Activated CD8-positive, alpha-beta memory T cell treated with anti-CD3 and anti-CD28 coated beads for 1 hour (primary cell): ENCODE results near the gene SYNE1.
"Not testable (repeated sequence)": the region's sequence is repeated elsewhere in the genome, so short reads cannot be mapped to it uniquely, and the experiment has no call there.

ENCODE experiments used
- DNase-seq, 2 donors: peaks; one replicate each; pipeline ENCODE4 v3.0.0-alpha.2; 2020; ENCODE audit warnings: low read depth in 1 of 2; ENCODE audit errors: extremely low read depth in 1 of 2

Gene SYNE1

GRCh38 chr6:152492281-152492680, 144.9 kb downstream of the SYNE1 start:
- DNase-seq, result not testable (repeated sequence)

DNA sequence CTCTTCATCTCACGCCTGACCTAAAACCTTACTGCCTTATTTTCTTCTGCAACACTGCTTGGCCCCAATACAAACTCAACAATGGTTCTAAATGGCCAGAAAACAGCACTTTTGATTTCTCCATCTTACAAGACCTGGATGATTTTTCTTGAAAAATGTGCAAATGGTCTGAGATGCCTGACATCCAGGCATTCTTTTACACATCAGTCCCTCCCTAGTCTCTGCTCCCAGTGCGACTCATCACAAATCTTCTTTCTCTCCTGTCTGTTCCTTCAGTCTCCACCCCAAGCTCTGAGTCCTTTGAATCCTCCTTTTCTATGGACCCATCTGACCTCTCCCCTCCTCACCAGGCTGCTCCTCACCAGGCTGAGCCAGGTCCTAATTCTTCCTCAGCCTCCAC, 145.7 kb downstream of the SYNE1 start:
- DNase-seq, result not testable (repeated sequence)

- not testable (repeated sequence) for DNase-seq
Measured at GRCh38 chr6:152490971-152491378, 146.2 kb downstream of the SYNE1 start.

DNA sequence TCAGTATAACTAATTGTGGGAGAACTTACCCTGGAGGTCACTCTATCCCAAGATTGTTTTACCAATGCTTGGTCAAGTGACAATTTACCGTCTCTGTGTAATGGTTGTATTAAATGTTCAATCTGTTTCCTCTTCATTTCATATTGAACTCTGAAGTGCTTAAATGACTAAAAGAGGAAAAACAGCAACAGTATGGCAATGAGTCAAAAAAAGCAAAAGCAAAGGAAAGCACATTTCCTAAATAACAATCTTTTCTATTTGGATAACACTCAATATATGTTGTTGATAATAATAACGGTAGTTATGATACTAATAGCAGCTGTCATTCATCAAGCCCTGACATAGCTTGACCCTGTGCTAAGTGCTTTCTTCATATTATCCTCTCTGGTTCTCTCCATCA, 152.4 kb downstream of the SYNE1 start:
- no peak for DNase-seq

GRCh38 chr6:152482289-152482688, 154.9 kb downstream of the SYNE1 start:
- DNase-seq, result no peak

DNA sequence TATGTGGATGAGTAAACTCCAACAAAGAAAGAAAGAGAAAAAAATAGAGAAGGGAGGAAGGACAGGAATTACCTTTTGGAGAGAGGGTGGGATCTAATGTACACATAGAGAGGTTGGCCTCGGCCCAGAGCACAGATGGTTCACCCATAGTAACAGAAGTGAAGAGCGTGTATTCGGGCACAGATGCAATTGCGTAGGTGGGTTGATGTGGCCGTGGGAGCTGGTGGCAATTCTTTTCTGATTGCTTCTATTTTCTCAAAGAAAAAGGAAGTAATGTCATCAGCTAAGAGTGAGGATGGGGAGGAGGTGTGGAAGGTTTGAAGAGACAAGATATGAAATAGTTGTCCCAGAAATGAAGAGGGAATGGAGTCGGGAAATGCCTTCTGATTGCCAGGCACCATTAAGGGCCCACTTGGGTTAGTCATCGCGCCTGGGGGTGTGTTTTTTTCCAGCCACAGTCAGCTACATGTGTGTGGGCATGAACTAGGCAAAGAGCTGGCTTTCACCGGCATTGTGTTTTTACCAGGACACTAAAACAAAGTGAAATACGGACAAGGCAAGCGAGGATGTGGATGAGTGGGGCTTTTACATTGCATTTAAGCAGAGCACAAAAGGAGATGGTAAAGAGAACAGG, 158.7 kb downstream of the SYNE1 start:
- no peak for DNase-seq

- DNase-seq, result no peak
Measured at GRCh38 chr6:152474354-152474753, 162.8 kb downstream of the SYNE1 start.

DNA sequence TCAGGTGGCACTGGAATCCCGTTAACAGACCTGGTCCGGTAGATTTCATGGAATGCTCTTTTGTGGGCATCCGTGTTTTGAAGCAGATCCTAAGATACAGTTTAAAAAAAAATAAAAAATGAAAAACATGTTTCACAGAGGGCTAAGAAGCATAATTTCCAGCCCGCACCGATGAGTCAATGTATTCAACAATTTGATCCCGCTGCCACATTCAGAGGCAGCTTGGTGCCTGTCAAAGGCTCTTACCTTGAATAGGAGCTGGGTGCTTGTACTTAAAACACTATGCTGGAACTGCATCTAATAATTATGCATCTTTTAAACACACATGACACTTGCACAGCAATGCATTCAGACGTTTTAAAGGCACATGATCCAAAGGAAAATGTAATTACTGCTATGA, 164.8 kb downstream of the SYNE1 start:
- DNase-seq, result no peak

GRCh38 chr6:152471456-152472265, 165.5 kb downstream of the SYNE1 start:
- no peak for DNase-seq

DNA sequence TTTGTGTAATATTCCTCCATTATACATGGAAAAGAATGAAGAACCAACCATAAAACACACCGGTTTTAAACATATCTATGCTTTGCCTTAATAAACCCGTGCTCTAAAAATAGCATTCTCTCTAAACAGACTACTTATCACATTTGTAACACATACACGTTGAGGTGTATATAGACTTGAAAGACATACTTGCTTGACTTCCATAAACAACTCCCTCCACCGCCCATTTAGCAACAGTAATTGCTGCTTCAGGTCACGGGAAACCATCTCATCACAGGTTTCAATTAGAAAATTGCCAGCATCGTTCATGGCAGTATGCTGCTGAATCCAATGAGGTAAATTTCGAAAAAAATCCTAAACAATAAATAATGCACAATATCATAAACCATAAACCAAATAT, 174.0 kb downstream of the SYNE1 start:
- DNase-seq, result no peak

DNA sequence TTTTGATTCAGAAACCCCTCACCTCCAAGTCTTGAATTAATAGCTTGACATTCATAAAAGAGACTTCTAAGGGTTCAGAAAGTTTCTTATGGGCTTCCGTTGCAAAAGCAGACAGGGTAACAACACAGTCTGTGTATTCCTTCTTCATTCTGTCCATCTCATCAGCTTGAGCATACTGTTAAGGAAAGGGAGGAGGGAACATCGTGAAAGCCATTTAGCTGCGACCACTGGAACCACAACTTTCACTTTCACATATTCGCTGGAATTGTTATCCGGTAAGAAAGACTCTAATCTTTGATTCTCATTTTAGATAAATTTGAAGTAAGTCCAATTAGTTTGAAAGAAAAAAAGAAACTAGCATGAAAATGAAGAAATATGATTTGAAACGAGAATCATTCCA, 174.4 kb downstream of the SYNE1 start:
- DNase-seq, result no peak

GRCh38 chr6:152461556-152461955, 175.6 kb downstream of the SYNE1 start:
- no peak for DNase-seq

DNA sequence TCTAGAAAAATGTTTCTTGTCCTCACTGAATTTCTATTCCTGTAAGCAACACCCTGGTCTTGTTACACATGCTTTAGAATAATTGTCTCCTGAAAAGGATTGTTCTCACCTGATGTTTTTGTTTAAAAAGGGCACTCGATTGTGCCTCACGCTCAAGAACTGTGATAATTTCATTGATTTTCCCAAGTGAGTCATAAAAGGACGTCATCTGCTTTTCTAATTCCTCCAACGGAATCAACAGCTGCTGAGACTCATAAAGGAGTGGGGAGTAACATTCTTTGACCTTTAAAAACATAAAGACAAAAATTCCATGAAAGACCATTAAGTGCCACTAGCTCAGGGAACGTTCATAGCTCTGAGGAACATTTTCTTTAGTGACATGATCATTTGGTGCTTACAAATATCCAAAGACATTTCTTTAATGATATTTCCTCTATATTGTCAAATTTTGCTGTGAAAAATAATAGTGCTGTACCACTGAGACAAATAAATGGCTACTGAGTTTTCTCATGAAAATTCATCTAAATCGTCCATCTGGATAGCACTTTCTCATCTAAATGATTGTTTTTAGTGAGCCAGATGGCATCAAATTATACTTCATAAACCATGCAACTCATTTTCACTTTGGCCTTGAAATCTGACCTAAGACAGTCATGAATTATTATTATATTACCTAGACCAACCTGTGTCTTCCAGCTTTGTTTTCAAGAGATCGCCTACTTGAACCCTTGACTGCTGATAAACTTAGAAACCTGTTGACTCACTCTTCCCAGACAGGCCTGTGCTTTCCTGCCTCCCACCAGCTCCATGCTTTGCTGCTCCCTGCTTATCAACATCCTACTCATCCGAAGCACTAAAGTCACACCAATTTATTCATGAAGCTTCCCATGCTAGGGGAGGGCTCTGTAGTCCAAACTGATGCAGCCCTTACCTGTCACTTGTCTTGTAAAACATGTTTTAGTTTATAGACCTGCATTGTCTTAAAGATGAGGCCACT, 178.2 kb downstream of the SYNE1 start:
- no peak for DNase-seq

GRCh38 chr6:152457949-152458624, 179.1 kb downstream of the SYNE1 start:
- DNase-seq, result no peak

- no peak for DNase-seq
Measured at GRCh38 chr6:152454003-152454402, 183.2 kb downstream of the SYNE1 start.

DNA sequence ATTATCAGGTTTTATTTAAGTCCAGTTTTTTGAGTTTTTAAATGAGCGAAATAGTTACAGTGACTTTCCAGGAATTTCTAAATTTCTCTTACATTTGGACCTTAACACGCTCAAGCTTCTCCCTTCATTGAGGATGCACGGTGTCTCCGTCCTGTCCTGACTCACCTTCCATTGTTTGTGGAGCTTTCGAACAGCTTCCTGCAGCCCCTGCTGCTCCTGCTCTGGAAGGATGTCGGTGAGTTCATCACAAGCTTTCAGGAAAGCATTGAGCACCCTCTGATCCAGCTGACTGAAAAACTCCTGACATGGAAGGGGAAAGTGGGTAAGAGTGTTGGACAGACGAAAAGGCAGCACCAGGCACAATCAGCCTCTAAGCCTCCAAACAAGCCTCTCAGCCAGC, 183.7 kb downstream of the SYNE1 start:
- DNase-seq, result no peak

GRCh38 chr6:152452639-152453038, 184.5 kb downstream of the SYNE1 start:
- DNase-seq, result no peak

- no peak for DNase-seq
Measured at GRCh38 chr6:152450519-152450918, 186.6 kb downstream of the SYNE1 start.

DNA sequence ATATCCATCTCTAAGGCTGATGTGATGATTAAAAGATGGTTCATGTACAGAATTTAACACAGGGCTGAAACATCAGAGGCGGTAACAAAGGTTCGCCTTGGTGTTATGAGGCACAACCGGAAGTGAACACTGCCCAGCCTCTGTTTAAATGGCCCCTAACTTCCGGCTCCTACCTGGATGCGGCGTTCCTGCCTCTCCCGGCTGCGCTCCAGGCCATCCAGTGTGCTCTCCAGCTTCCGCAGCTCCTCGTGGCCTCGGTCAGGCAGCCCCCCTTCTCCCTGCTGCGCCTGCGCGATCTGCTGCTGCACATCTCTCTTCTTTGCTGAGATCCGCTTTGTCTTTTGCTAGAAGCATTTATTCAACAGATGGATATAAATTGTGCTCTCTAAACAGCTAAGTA, 195.3 kb downstream of the SYNE1 start:
- DNase-seq, result no peak

DNA sequence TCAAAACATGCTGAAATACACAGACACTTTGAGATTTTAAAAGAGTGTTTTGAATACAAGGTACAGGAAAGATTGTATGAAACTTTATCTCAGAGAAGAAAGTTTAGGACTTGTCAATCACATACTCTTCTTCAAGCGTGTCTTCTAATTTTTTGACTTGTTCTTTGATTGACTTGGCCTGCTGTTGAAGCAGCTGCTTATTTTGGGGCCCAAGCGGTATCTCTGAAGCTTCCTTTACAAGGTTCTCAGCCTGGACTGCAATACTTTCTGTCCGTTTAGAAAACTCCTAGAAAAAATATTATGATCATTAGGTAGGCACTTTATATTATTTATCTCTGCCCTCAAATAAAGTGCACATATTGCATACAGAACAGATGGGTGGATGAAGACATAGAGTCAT, 201.3 kb downstream of the SYNE1 start:
- DNase-seq, result no peak

DNA sequence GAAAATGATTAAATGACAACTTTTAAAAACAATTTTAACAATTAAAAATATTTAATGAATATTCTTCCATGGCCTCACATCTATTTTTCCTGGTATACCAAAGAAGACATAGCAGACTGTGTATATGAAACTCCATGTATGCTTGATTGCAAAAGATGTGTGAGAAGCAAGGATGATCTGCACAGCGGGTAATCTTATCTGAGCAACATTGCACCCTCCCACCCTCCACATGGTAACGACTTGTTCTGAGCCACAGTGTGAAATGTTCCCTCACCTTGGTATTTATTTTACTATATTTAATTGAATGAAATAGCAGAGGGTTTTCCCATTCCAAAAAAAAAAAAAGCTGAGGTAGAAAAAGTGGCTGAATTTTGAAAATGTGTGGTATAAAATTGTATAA, 204.4 kb downstream of the SYNE1 start:
- no peak for DNase-seq
